D721Med (cell line): ENCODE measurements around the gene FARSA.
"Not testable (repeated sequence)": the region's sequence is repeated elsewhere in the genome, so short reads cannot be mapped to it uniquely, and the experiment has no call there.

Experiments
- DNase-seq: peaks from one replicate; pipeline ENCODE4 v3.0.0; 2011; ENCODE audit warnings: low spot score; ENCODE audit not compliant: insufficient read length
- FAIRE-seq: peaks from 2 replicates; lab custom pipeline; 2011; peaks lifted over from hg19 to GRCh38; lab: Jason Lieb, UNC
- CTCF ChIP-seq: IDR thresholded peaks from 2 replicates; pipeline ENCODE4 v1.5.1; 2012; ENCODE audit warnings: mild to moderate bottlenecking, control low read depth; ENCODE audit not compliant: insufficient read depth; ENCODE audit errors: missing control alignments

The FARSA gene

GRCh38 chr19:12932392-12933286 is 872 bp downstream of the FARSA start:
- no peak for DNase-seq
- FAIRE-seq: no peak
- no peak for TF ChIP-seq CTCF

GRCh38 chr19:12930002-12930645 is 3.4 kb downstream of the FARSA start:
- TF ChIP-seq CTCF: no peak
- no peak for DNase-seq
- no peak for FAIRE-seq

GRCh38 chr19:12924621-12925310 is 8.7 kb downstream of the FARSA start:
- FAIRE-seq (no peak), DNase-seq (no peak)
- TF ChIP-seq CTCF: no peak

- no peak for DNase-seq
- no peak for TF ChIP-seq CTCF
- no peak for FAIRE-seq
These were observed 10.6 kb downstream of the FARSA start for GRCh38 chr19:12922959-12923358.

- no peak for TF ChIP-seq CTCF
- no peak for DNase-seq
- no peak for FAIRE-seq
These were observed 12.5 kb downstream of the FARSA start for GRCh38 chr19:12921047-12921446.

- no peak for DNase-seq
- TF ChIP-seq CTCF: no peak
- no peak for FAIRE-seq
These were observed 15.3 kb downstream of the FARSA start for GRCh38 chr19:12918253-12918652.

- not testable (repeated sequence) for DNase-seq, FAIRE-seq
These were observed 17.7 kb downstream of the FARSA start for GRCh38 chr19:12915860-12916259.
